Breast epithelium (tissue), 3 donors: ENCODE measurements around the gene TPRG1L.

Experiments
- CTCF ChIP-seq, 3 donors: fragments of 450-650 bp; IDR thresholded peaks; one replicate each; pipeline ENCODE4 v1.5.1; 2016 to 2017; ENCODE audit warnings: antibody characterized with exemption in 3 of 3, mild to moderate bottlenecking in 3 of 3, moderate library complexity in 3 of 3
- POLR2A ChIP-seq: fragments of 450-650 bp; IDR thresholded peaks from one replicate; pipeline ENCODE4 v1.6.1; 2016; ENCODE audit warnings: antibody characterized with exemption, mild to moderate bottlenecking, moderate library complexity
- POLR2AphosphoS5 ChIP-seq, 3 donors: sonication (generic); formaldehyde crosslinking; IDR thresholded peaks; one replicate each; pipeline ENCODE4 v1.6.1; 2017; ENCODE audit warnings: antibody characterized with exemption in 3 of 3

GRCh38 chr1:3639397-3639911, 14.6 kb downstream of the TPRG1L start:
- TF ChIP-seq CTCF (IDR thresholded peaks at IDR 0.05) (no peak), POLR2A (no peak), POLR2AphosphoS5 (IDR thresholded peaks at IDR 0.05) (no peak)
